ENCODE data around the gene ZC3H10.
"Not testable (repeated sequence)": the region's sequence is repeated elsewhere in the genome, so short reads cannot be mapped to it uniquely, and the experiment has no call there.

Gene ZC3H10

DNA sequence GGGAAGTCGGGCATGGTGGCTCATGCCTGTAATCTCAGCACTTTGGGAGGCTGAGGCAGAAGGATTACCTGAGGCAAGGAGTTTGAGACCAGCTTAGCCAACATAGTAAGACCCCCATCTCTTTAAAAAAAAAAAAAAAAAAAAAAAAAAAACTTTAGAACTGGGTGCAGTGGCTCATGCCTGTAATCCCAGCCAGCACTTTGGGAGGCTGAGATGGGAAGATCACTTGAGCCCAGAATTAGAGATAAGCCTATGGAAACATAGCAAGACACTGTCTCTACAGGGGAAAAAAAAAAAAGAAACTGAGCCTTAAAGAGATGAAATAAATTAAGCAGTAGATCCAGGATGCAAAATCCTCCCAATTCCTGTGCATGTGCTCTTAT is 15.4 kb upstream of the ZC3H10 start:
- no peak for DNase-seq (ENCODE audit: low spot score)

DNA sequence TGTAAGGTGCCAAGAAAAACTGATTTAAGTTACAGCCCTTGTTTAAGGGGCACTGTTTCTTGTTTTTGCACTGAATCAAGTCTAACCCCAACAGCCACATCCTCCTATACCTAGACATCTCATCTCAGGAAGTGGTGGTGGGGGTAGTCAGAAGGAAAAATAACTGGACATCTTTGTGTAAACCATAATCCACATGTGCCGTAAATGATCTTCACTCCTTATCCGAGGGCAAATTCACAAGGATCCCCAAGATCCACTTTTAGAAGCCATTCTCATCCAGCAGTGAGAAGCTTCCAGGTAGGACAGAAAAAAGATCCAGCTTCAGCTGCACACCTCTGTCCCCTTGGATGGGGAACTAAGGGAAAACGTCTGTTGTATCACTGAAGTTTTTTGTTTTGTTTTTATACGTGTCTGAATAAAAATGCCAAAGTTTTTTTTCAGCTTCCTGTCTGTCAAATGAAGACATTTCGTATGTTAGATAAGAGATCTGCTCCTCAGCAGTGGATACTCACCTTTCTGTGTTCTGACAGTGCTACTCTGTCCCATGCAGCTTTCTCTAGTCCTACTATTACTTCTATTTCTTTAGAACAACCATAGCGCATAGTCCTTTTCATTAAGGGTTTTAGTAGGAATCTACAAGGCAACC is 14.9 kb upstream of the ZC3H10 start:
- DNase-seq (ENCODE audit: low spot score) = no peak

DNA sequence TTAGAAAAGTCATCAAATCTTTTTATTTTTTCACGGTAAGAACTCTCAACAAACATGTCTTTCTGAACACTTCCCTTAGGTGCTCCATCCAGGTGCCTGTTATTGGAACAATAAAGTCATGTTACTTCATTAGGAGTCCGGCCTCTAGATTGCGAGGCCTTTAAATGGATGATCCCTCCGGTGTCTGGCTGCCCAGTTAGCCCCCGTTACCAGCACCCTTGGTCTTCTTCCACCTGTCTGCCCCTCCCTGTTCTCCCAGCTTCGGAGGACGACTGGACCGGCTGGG is 14.3 kb upstream of the ZC3H10 start:
- DNase-seq (ENCODE audit: low spot score) = no peak

DNA sequence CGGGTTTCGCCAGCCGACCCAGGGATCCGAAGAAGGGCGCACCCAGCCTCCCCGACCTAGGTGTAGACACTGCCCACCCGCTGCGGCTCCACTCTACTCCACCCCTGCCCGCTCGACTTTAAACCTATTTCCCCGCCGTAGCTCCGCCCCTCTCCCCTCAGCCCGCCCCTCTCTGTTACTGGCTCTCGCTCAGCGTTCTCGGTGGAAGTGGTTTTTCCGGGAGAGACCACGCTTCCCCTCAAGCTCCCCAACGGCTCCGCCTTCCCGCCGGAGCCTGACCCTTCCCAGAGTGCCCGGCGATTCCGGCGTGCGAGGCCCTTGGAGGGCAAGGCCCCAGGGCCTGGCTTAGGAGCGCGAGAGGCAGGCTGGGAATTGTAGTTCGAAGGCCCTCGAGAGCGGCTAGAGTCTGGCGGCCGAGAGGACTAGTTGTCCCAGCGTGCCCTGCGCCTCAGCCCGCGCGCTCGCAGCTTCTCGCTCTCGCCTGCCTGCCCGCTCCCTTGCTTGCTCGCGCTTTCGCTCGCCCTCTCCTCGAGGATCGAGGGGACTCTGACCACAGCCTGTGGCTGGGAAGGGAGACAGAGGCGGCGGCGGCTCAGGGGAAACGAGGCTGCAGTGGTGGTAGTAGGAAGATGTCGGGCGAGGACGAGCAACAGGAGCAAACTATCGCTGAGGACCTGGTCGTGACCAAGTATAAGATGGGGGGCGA is 13.8 kb upstream of the ZC3H10 start, which contains the start of gene PA2G4:
TSS of gene PA2G4 (plus strand) at position 451 of the 706 bp plus-strand sequence. CDS start at position 630, 179 bp downstream.
- DNase-seq (ENCODE audit: low spot score) = peak; percentile 98

DNA sequence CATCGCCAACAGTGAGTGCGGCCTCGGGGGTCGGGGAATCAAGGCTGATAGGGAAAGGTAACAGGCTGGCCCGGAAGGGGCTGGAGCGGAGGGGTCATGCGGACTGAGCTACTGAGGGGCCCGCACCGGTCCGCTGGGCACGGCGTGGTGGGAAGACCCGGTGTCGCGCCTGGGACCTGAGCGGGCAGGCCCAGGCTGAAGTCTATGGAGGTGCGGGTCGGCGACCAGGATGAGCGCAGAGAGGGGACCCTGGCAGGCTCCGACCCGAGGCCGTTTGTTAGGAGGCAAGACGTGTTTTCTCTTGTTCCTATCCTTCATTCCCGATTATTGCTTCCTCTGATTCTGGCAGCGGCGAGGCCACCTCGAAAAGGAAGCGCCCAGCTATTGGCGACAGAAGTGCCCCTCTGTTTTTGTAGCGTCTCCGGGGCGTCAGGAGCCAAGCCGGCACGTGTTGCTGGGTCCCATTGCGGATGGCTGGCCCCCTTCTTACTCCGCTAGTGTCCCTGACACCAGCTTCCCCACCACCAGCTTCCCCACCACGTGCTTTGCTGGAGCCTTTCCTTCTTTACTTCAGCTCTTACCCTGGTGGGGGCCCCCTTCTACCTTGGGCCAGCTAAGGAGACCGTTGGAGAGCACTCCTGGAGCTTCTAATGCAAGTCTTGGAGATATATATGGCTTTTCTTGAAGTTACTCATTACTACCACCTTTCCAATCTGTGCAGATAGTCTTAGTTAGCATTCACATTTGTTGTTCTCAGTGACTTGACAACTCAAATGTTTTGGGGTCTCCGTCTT is 13.1 kb upstream of the ZC3H10 start:
- peak; percentile 25 for DNase-seq (ENCODE audit: low spot score)

DNA sequence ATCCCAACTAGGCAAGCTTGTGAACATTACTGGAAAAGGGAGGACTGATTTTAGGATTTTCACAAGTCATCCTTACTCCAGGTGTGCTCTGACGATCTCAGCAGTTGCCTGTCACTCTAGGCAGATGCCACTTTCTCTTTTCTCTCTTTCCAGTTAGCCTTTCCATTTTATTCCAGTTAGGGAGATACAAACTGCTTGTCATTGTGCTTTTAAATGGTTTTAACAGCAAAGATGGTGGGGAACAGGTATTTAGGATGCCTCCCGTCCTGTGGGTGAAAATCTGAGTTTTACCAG is 12.5 kb upstream of the ZC3H10 start:
- no peak for DNase-seq (ENCODE audit: low spot score)

DNA sequence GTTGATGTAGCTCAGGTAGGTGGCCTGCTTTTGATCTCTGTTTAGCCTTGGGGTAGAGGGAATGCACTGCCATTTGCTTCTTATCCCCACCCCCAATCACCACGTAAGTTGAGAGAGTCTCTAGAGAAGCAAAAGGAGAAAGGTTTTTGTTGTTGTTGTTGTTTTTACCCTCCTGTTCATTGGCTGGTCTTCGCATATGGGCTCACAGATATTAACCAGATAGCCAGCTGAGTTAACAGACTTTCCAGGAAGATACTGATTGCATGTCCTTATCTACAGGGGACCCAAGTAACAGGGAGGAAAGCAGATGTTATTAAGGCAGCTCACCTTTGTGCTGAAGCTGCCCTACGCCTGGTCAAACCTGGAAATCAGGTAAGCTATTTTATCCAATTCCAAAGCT is 10.8 kb upstream of the ZC3H10 start:
- no peak for DNase-seq (ENCODE audit: low spot score)

DNA sequence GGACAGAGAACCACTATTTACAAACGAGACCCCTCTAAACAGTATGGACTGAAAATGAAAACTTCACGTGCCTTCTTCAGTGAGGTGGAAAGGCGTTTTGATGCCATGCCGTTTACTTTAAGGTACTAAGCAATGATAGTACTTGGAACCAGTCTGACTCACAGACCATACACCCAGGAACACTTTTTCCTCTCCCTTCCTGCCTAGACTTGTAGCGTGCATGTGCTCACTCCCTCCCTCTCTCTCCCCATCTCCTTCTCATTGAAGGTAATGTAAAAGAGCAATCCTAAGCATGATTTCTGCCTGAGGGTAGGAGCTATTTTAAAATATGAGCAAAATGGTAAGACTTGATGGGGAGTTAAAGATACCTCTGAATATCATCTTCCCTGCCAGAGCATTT is 7.5 kb upstream of the ZC3H10 start:
- no peak for DNase-seq (ENCODE audit: low spot score)

DNA sequence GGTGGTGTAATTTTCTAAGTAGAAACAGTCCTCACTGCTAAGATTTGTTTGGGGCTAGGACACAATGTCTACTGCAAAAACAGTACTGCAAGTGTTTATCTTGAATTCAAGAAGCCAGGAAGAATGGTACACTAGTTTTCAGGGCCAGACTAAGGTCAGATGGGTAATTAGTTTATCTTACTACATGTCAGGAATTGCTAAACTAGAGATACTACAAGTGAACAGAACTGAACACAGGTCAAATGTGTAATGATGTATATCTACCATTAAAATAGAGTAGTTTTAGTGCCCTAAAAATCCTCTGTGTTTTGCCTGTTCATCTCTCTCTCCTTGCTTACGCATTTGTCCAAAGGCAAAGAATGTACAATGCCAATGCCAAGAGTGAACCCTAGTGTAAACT is 4.0 kb upstream of the ZC3H10 start:
- DNase-seq (ENCODE audit: low spot score) = no peak

DNA sequence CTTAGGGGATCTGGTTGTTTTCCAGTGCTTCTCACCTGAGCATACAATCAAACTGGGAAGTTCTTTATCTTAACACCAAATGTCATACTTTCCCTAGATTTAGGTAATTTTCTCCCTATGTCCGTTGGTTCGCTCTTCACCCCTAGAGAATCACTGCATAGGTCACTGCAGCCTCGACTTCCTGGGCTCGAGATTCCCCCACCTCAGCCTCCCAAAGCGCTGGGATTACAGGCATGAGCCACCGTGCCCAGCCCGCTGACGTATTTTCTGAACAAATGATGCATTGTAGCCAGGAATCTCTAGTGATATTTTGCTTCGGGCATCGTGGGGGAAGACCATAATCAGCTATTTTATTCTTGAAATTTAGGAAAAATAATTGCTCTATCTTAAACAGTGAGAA is 2.7 kb upstream of the ZC3H10 start:
- no peak for DNase-seq (ENCODE audit: low spot score)

DNA sequence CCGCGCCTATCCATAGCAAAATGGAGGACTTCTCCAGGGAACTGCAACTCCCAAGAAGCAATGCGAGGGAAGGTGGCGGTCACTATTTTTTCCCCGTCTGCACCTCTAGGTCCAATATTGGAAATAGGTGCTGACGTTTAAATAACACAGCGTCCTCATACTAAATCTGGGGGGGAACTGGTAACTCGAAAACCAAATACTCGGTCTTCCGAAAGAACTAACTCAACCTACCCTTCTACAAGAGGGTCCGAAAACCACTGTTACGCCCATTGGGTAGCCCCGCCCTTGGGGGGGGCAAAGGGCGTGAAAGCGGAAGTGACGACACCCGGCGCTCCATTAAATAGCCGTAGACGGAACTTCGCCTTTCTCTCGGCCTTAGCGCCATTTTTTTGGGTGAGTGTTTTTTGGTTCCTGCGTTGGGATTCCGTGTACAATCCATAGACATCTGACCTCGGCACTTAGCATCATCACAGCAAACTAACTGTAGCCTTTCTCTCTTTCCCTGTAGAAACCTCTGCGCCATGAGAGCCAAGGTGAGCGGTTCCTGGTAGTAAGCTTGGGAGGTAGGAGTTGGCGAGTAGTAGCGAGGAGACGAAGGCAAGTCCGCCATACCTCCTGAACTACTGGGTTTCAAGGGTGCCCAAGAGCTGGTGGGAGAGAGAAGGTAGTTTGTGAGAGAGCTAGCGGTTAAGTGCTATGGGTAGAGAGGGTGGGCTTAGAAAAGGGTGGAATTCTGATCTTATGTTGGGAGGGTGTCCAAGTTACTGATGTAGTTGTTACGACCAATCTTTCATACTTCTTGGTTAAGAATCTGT is 1.6 kb upstream of the ZC3H10 start, which contains the start of gene RPL41:
TSS of gene RPL41 (plus strand) at position 367 of the 815 bp plus-strand sequence.
- peak; percentile 89 for DNase-seq (ENCODE audit: low spot score)

DNA sequence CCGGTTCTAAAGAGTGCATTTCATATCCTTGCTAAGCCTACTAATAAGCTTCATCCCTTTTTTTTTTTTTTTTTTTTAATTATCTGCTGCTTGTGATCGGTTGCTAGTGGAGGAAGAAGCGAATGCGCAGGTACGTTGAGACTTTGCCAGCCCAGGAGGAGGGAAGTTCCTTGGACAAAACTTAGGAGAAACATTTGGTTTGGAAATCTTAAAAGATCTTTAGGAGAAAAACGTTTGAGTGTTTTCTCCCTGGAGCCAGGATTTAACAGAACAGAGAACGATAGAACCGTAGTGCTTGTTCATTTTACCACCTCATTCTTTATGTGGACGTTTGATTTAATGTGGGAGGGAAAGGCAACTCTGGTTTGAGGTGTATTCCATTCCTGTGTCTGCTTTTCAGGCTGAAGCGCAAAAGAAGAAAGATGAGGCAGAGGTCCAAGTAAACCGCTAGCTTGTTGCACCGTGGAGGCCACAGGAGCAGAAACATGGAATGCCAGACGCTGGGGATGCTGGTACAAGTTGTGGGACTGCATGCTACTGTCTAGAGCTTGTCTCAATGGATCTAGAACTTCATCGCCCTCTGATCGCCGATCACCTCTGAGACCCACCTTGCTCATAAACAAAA is 872 bp upstream of the ZC3H10 start:
- not testable (repeated sequence) for DNase-seq (ENCODE audit: low spot score)

DNA sequence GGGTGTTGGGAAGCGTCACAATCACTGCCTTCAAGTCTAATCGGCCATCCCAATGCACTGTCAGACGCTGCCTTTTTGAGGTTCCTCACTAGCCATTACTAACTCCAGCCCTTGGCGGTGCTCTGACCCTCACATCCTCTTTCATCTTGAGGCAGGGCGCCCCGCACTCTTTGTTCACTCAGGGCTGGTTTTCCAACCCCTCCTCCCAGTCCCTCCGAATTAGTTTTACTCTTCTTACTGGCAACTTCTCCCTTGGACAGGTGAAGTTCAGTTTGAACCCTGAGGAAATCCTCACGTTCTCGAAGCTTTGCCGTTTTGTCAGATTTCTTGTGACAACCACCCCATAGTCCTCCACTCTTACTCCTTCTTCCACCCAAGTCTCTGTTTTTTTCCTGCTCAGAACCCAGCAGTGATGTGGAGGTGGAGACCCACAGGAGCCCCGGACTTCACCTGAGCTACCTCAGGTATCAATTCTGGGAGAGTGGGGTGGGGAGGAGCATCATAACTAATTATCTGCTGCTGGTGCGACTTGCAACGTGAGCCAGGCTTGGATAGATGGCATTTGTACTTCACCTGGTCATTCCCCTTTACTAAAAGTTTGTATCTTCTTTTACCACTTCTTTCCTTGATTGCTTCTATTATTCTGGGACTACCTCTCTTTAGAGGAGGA is 757 bp downstream of the ZC3H10 start:
- no peak for DNase-seq (ENCODE audit: low spot score)

DNA sequence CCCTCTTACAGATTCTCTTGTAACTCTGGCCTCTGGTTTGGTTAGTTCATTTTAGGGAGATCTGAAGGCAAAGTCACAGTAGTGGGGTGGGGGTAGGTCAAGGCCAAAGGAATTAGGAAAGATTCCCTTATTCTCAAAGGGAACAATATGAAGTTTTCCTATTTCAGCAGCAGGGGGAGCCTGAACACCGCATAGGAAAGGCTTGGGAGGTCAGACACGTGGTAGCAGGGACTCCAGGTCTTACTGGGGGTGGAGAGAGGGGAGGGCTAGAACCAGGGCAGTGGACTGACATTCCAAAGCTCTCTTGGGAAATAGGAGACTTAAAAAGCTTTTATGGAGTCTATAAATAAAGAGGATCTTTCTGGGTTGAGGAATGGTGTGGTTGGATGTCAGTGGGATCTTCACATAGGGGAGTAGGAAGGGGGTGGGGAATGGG is 1.3 kb downstream of the ZC3H10 start:
- DNase-seq (ENCODE audit: low spot score) = peak; percentile 84

DNA sequence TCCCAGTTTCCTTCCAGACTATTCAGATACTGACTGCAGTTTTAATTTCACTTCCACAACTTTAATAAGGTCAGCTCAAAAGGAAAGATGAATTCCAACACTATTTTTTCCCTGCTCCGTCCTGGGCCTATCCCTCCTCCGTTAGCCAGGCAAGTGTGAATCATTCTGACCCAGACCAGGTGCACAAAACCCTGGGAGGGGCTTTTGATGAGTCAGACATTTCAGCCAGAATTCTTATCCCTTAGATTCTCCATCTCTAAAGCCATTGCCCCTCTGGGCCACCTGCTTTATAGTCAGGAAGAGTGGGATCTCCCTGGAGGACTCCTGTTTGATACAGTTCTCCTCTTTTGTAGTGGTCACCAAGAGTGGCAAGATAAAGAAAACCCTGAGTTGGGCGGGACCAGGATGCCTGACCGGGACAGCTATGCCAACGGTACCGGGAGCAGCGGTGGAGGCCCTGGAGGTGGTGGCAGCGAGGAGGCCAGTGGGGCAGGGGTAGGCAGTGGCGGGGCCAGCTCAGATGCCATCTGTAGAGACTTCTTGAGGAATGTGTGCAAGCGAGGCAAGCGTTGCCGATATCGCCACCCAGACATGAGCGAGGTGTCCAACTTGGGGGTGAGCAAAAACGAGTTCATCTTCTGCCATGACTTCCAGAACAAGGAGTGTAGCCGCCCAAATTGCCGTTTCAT is 2.2 kb downstream of the ZC3H10 start:
- DNase-seq (ENCODE audit: low spot score) = no peak

DNA sequence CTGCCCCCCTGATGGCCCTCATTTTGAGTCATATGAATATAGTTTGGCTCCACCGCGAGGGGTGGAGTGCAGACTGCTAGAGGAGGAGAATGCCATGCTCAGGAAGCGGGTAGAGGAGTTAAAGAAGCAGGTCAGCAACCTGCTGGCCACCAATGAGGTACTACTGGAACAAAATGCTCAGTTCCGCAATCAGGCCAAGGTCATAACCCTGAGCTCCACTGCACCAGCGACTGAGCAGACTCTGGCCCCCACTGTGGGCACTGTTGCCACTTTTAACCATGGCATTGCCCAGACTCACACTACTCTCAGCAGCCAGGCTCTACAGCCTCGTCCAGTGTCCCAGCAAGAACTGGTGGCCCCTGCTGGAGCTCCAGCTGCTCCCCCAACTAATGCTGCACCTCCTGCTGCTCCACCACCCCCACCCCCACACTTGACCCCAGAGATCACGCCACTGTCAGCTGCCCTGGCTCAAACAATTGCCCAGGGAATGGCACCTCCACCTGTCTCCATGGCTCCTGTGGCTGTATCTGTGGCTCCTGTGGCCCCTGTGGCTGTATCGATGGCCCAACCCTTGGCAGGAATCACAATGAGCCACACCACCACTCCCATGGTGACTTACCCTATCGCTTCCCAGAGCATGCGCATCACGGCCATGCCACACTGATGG is 3.3 kb downstream of the ZC3H10 start:
- DNase-seq (ENCODE audit: low spot score) = no peak

DNA sequence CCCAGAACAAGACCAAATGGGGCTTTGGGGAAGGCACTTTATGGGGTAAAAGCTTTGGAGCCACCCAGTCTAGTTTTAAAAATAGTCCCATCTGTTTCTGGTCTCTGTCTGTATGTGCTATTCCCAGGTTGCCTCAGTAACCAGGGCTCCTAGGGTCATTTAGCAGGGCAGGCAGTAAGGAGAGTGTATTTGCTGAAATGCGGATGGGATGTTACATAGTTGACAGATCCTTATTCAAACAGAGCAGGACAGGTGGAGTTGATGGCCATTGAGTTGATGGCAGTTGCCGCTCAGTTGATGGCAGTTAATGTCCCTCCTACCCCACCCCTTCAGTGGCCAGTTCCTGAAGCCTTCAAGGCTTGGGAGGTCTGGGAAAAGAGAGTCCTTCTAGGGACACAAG is 4.6 kb downstream of the ZC3H10 start:
- DNase-seq (ENCODE audit: low spot score) = no peak

DNA sequence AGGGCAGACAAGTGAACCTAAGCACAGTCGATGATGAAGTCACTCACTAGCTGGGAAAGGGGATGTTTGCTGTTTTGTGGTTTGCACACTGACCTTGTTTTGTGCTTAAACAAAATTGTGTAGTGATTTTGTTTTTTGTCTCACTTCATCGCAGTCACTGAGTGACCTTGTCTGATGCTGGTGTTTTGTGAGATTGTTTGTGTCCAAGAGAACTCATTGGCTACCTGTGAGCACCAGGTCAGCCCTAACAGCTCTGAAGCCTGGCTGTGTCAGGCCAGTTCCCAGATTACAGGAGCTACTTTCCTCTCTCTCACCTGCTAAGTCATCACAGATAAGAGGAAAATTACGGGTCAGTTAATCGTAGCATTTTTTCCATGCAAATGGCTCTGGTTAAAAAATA is 6.1 kb downstream of the ZC3H10 start:
- DNase-seq (ENCODE audit: low spot score) = no peak

DNA sequence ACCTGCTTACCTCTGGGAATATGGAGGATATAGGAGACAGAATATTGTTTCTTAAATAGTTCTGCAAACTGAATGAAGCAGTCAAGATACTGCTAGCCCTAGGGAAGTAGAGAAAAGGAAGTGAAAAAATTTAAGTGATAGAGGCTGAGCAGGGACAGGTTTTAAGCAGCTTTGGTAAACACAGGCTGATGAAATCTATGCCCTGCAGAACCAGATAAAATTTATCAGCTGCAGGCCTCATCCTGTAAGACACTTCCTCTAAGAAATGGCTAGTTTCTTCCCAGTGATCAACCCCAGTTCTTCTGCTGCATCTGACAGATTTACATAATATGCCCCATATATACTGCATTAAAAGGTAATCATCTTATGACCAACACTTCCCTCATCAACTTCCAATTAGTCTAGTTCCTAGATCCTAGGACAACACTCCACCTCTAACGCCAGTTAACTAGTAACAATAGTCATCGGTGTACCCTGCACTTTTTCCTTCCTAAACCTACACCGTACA is 8.7 kb downstream of the ZC3H10 start:
- DNase-seq (ENCODE audit: low spot score) = no peak

DNA sequence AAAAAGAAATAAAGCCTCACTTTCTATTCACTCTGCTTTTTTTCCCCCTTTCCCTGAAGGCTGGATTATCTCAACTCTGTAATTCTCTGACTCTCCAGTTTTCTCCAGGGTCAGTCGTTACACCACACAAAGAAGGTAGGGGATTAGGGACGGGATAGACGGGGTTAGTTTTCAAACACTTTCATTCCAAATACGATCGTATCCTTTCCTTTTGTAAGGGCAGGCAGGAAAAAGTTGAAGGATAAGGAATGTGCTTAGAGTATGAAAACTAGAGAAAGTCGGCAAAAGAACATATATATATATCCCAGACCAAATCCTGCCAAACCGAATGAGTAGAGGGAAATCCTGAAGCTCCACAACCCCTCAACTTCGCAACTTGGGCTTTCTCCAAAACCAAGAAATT is 9.4 kb downstream of the ZC3H10 start:
- DNase-seq (ENCODE audit: low spot score) = no peak
